Astrocyte of the spinal cord (primary cell): Measurements from ENCODE around the gene COL26A1.

ENCODE experiments used
- DNase-seq: peaks from one replicate; pipeline ENCODE4 v3.0.0; 2011; ENCODE audit warnings: low read depth, low spot score
- H3K4me3 ChIP-seq: 2 replicates; pipeline ENCODE4 v1.5.1; 2011; ENCODE audit warnings: low read depth, mild to moderate bottlenecking, low read length, moderate library complexity
- CTCF ChIP-seq: IDR thresholded peaks from 2 replicates; pipeline ENCODE4 v1.5.1; 2012; ENCODE audit warnings: low read depth, mild to moderate bottlenecking, low read length, inconsistent platforms
- in situ Hi-C: cut with HindIII; loops from 2 replicates; pipeline ENCODE4 v1.10.0; 2017; ENCODE audit warnings: low sequenced_read_pairs

COL26A1 gene

GRCh38 chr7:101391991-101392390 lies 29.3 kb downstream of the COL26A1 start:
- TF ChIP-seq CTCF: no peak
- no peak for DNase-seq
- H3K4me3 ChIP-seq: no peak overlapping the region
- in situ Hi-C loops: no loop called here

GRCh38 chr7:101393865-101394264 lies 31.2 kb downstream of the COL26A1 start:
- in situ Hi-C loops: no loop called here
- TF ChIP-seq CTCF: no peak
- no peak overlapping the region for H3K4me3 ChIP-seq
- DNase-seq: no peak

GRCh38 chr7:101395376-101395775 lies 32.7 kb downstream of the COL26A1 start:
- no peak overlapping the region for H3K4me3 ChIP-seq
- in situ Hi-C loops: no loop called here
- TF ChIP-seq CTCF: no peak
- peak; percentile 17 for DNase-seq

- in situ Hi-C loops: no loop called here
- DNase-seq: no peak
- H3K4me3 ChIP-seq: no peak overlapping the region
- TF ChIP-seq CTCF: no peak
Observed at GRCh38 chr7:101397243-101397642, 34.6 kb downstream of the COL26A1 start.

- in situ Hi-C loops: no loop called here
- no peak overlapping the region for H3K4me3 ChIP-seq
- DNase-seq: no peak
- TF ChIP-seq CTCF: no peak
Observed at GRCh38 chr7:101397770-101398324, 35.2 kb downstream of the COL26A1 start.

- no peak overlapping the region for H3K4me3 ChIP-seq
- in situ Hi-C loops: no loop called here
- no peak for TF ChIP-seq CTCF
- no peak for DNase-seq
Observed at GRCh38 chr7:101398396-101399289, 36.0 kb downstream of the COL26A1 start.
